ENCODE results near the gene ZNF736.

The ZNF736 gene

DNA sequence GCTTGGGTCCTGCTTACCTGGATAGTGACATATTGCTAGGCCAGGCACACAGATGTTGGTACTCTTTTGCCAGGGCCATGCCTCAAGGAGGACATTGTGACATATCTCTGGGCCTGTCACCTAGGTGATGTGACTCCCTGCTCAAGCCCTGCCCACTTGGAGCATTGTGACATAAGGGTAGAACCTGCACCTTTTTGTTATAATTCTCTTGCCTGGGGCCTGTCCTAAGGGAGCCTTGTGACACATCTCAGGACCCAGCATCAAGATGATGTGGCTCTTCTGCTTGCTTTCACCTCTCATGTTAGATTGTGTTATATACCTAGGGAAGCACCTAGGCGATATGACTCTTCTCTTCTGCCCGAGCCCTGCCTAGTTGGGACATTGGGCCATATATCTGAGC lies 57.4 kb downstream of the ZNF736 start:
- TF ChIP-seq, protein P1, sequence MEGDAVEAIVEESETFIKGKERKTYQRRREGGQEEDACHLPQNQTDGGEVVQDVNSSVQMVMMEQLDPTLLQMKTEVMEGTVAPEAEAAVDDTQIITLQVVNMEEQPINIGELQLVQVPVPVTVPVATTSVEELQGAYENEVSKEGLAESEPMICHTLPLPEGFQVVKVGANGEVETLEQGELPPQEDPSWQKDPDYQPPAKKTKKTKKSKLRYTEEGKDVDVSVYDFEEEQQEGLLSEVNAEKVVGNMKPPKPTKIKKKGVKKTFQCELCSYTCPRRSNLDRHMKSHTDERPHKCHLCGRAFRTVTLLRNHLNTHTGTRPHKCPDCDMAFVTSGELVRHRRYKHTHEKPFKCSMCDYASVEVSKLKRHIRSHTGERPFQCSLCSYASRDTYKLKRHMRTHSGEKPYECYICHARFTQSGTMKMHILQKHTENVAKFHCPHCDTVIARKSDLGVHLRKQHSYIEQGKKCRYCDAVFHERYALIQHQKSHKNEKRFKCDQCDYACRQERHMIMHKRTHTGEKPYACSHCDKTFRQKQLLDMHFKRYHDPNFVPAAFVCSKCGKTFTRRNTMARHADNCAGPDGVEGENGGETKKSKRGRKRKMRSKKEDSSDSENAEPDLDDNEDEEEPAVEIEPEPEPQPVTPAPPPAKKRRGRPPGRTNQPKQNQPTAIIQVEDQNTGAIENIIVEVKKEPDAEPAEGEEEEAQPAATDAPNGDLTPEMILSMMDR (IDR thresholded peaks at IDR 0.05; ENCODE audit: insufficient read depth, low read length): no peak
- TF ChIP-seq SPI1 (IDR thresholded peaks at IDR 0.05; ENCODE audit: borderline replicate concordance, low read depth) (no peak), POLR2AphosphoS5 (IDR thresholded peaks at IDR 0.05; ENCODE audit: low read depth) (no peak), GABPA (IDR thresholded peaks at IDR 0.05; ENCODE audit: low read depth) (no peak)
- TF ChIP-seq, protein P2, sequence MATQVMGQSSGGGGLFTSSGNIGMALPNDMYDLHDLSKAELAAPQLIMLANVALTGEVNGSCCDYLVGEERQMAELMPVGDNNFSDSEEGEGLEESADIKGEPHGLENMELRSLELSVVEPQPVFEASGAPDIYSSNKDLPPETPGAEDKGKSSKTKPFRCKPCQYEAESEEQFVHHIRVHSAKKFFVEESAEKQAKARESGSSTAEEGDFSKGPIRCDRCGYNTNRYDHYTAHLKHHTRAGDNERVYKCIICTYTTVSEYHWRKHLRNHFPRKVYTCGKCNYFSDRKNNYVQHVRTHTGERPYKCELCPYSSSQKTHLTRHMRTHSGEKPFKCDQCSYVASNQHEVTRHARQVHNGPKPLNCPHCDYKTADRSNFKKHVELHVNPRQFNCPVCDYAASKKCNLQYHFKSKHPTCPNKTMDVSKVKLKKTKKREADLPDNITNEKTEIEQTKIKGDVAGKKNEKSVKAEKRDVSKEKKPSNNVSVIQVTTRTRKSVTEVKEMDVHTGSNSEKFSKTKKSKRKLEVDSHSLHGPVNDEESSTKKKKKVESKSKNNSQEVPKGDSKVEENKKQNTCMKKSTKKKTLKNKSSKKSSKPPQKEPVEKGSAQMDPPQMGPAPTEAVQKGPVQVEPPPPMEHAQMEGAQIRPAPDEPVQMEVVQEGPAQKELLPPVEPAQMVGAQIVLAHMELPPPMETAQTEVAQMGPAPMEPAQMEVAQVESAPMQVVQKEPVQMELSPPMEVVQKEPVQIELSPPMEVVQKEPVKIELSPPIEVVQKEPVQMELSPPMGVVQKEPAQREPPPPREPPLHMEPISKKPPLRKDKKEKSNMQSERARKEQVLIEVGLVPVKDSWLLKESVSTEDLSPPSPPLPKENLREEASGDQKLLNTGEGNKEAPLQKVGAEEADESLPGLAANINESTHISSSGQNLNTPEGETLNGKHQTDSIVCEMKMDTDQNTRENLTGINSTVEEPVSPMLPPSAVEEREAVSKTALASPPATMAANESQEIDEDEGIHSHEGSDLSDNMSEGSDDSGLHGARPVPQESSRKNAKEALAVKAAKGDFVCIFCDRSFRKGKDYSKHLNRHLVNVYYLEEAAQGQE (IDR thresholded peaks at IDR 0.05; ENCODE audit: insufficient replicate concordance, low read depth): no peak
- no peak for DNase-seq (ENCODE audit: low read depth in 1 of 2, low spot score in 1 of 2)
- H3K4me3 ChIP-seq (replicated peaks; ENCODE audit: insufficient read depth, low read length): no peak overlapping the region
- no peaks in the 10 kb centered on the region for H3K27me3 ChIP-seq (ENCODE audit: insufficient read depth, poor library complexity, severe bottlenecking)
- no peak overlapping the region for H3K27ac ChIP-seq (replicated peaks)

DNA sequence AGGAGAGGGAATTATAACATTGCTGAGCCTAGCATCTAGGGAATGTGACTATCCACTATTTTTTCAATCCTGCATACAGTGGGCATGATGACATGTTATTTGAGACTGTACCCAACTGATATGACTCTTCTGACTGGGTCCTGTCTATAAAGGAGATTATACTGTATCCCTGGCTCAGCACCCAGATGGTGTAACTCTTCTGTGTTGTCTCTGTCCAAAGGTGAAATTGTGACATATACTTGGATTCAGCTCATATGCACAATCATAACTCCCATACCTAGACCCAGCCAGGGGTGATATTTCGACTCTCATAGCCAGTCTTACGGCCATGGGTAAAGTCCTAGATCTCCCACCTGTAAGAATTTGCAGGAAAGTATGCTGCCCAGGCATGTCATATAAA lies 59.3 kb downstream of the ZNF736 start:
- no peaks in the 10 kb centered on the region for H3K27me3 ChIP-seq (ENCODE audit: insufficient read depth, poor library complexity, severe bottlenecking)
- TF ChIP-seq SPI1 (IDR thresholded peaks at IDR 0.05; ENCODE audit: borderline replicate concordance, low read depth): no peak
- TF ChIP-seq GABPA (IDR thresholded peaks at IDR 0.05; ENCODE audit: low read depth): no peak
- TF ChIP-seq, protein P1 (IDR thresholded peaks at IDR 0.05; ENCODE audit: insufficient read depth, low read length): no peak
- no peak overlapping the region for H3K27ac ChIP-seq (replicated peaks)
- DNase-seq (ENCODE audit: low read depth in 1 of 2, low spot score in 1 of 2): no peak
- H3K4me3 ChIP-seq (replicated peaks; ENCODE audit: insufficient read depth, low read length): no peak overlapping the region

DNA sequence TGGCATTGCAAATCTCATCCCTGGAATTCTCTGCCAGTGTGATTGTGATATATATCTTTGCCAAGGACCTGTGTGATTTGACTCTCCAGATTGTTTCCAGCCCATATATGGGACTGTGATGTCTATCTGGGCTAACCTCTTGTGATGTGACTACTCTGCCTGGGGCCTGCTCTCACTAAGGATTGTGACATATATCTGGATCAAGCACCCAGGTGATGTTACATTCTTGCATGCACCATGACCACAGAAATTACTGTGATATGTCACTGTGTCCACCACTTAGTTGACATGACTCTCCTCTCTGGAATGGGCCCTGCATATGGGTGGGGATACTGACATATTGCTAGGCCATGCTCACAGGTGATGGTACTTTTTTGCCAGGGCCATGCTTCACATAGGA lies 86.6 kb downstream of the ZNF736 start:
- no peak overlapping the region for H3K27ac ChIP-seq (replicated peaks)
- H3K27me3 ChIP-seq (ENCODE audit: insufficient read depth, poor library complexity, severe bottlenecking): no peaks in the 10 kb centered on the region
- no peak overlapping the region for H3K4me3 ChIP-seq (replicated peaks; ENCODE audit: insufficient read depth, low read length)
- TF ChIP-seq, protein P2 (IDR thresholded peaks at IDR 0.05; ENCODE audit: insufficient replicate concordance, low read depth): no peak
- TF ChIP-seq POLR2AphosphoS5 (IDR thresholded peaks at IDR 0.05; ENCODE audit: low read depth) (no peak), SPI1 (IDR thresholded peaks at IDR 0.05; ENCODE audit: borderline replicate concordance, low read depth) (no peak), GABPA (IDR thresholded peaks at IDR 0.05; ENCODE audit: low read depth) (no peak)
- TF ChIP-seq, protein P1 (IDR thresholded peaks at IDR 0.05; ENCODE audit: insufficient read depth, low read length): no peak
- no peak for DNase-seq (ENCODE audit: low read depth in 1 of 2, low spot score in 1 of 2)
